OCI-LY1 (cell line): Measurements from ENCODE around the gene RGS16.
A peak's percentile ranks its signal among the peaks of the same experiment; 100 is the strongest.

ENCODE experiments used
- H2AFZ ChIP-seq: fragments of 200-600 bp; sonication (generic), shearing (Covaris generic); 2 replicates; pipeline ENCODE4 v1.6.0; 2014; ENCODE audit warnings: antibody characterized with exemption, mild to moderate bottlenecking, low read length
- H3F3A ChIP-seq: fragments of 200-600 bp; sonication (generic), shearing (Covaris generic); 2 replicates; pipeline ENCODE4 v1.6.0; 2014; ENCODE audit warnings: mild to moderate bottlenecking, antibody characterized with exemption, low read length, moderate library complexity; ENCODE audit not compliant: insufficient read depth
- H3K27ac ChIP-seq: fragments of 200-600 bp; sonication (generic); 2 replicates; pipeline ENCODE4 v1.5.1; 2014; ENCODE audit warnings: low read length, mixed run types, mild to moderate bottlenecking, low read depth; ENCODE audit not compliant: poor library complexity, severe bottlenecking
- H3K27me3 ChIP-seq: fragments of 200-600 bp; sonication (generic); 2 replicates; pipeline ENCODE4 v1.6.0; 2014; ENCODE audit warnings: antibody characterized with exemption, mild to moderate bottlenecking, low read length, moderate library complexity; ENCODE audit not compliant: insufficient read depth
- H3K36me3 ChIP-seq: fragments of 200-600 bp; sonication (generic); 2 replicates; pipeline ENCODE4 v1.6.1; 2014; ENCODE audit warnings: mild to moderate bottlenecking, antibody characterized with exemption, low read length, moderate library complexity, mixed read lengths; ENCODE audit not compliant: insufficient read depth
- H3K4me1 ChIP-seq: fragments of 200-600 bp; sonication (generic); 2 replicates; pipeline ENCODE4 v1.5.1; 2014; ENCODE audit warnings: mild to moderate bottlenecking, low read length, moderate library complexity; ENCODE audit not compliant: insufficient read depth, severe bottlenecking
- H3K4me2 ChIP-seq: fragments of 200-600 bp; sonication (generic), shearing (Covaris generic); 2 replicates; pipeline ENCODE4 v1.6.1; 2014; ENCODE audit warnings: low read length
- H3K4me3 ChIP-seq: fragments of 200-600 bp; sonication (generic); 2 replicates; pipeline ENCODE4 v1.5.1; 2014; ENCODE audit warnings: low read length, low read depth, mild to moderate bottlenecking, mixed read lengths; ENCODE audit not compliant: poor library complexity, severe bottlenecking
- H3K79me2 ChIP-seq: fragments of 200-600 bp; shearing (Covaris generic); 2 replicates; pipeline ENCODE4 v1.6.1; 2016; ENCODE audit warnings: mixed run types, low read length, mixed read lengths; ENCODE audit not compliant: insufficient read depth
- H3K9ac ChIP-seq: fragments of 200-600 bp; sonication (generic), shearing (Covaris generic); 2 replicates; pipeline ENCODE4 v1.6.1; 2014; ENCODE audit warnings: mild to moderate bottlenecking, low read length, mixed read lengths
- H3K9me2 ChIP-seq: fragments of 200-600 bp; sonication (generic), shearing (Covaris generic); 2 replicates; pipeline ENCODE4 v1.6.1; 2014; ENCODE audit warnings: low read depth, mild to moderate bottlenecking, low read length, mixed read lengths
- H3K9me3 ChIP-seq: fragments of 200-600 bp; shearing (Covaris generic); 2 replicates; pipeline ENCODE4 v1.6.1; 2014; ENCODE audit warnings: low read length, mixed read lengths
- H4K20me1 ChIP-seq: fragments of 200-600 bp; sonication (generic), shearing (Covaris generic); 2 replicates; pipeline ENCODE4 v1.6.0; 2016; ENCODE audit warnings: mild to moderate bottlenecking, low read length; ENCODE audit not compliant: insufficient read depth
- EZH2 ChIP-seq: fragments of 200-600 bp; sonication (generic), shearing (Covaris generic); IDR thresholded peaks from 2 replicates; pipeline ENCODE4 v1.8.0; 2017; ENCODE audit warnings: borderline replicate concordance, mixed run types, mild to moderate bottlenecking, antibody characterized with exemption, low read length, moderate library complexity, mixed read lengths
- TF ChIP-seq, protein P1 (sequence below): fragments of 200-600 bp; sonication (generic), shearing (Covaris generic); IDR thresholded peaks from 2 replicates; pipeline ENCODE4 v1.5.1; 2017; ENCODE audit warnings: mild to moderate bottlenecking, antibody characterized with exemption, low read length, moderate library complexity, mixed read lengths

Gene RGS16

DNA sequence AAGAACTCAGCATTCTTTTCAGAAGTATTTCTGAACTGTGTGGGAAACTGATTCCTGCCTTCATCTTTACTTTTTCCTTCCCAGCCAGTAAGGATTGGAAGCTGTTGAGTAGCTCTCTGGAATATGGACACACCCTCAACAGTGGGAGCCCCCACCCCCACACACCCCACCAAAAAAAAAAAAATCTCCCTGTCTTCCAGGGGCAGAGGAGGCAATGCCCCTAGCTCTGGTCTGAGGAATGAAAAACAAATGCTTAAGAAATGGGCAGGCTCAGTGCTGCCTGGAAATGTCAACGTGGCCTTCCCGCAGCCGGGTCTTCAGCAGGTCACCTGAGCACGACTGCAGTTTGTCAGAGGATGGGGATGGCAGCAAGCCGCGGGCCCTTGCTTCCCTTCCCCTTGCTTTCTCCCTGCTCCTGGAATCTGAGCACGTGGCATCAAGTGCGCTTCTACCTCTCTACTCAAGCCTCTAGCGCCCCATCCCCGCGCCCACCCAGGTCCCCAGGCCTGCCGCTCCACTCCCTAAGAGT, 479 bp downstream of the RGS16 start:
- no peaks in the 10 kb centered on the region for H3K79me2 ChIP-seq
- peak overlapping the region; percentile 16 for H3K27ac ChIP-seq
- H4K20me1 ChIP-seq, result no peaks in the 10 kb centered on the region
- TF ChIP-seq EZH2, result no peak
- TF ChIP-seq, protein P1, sequence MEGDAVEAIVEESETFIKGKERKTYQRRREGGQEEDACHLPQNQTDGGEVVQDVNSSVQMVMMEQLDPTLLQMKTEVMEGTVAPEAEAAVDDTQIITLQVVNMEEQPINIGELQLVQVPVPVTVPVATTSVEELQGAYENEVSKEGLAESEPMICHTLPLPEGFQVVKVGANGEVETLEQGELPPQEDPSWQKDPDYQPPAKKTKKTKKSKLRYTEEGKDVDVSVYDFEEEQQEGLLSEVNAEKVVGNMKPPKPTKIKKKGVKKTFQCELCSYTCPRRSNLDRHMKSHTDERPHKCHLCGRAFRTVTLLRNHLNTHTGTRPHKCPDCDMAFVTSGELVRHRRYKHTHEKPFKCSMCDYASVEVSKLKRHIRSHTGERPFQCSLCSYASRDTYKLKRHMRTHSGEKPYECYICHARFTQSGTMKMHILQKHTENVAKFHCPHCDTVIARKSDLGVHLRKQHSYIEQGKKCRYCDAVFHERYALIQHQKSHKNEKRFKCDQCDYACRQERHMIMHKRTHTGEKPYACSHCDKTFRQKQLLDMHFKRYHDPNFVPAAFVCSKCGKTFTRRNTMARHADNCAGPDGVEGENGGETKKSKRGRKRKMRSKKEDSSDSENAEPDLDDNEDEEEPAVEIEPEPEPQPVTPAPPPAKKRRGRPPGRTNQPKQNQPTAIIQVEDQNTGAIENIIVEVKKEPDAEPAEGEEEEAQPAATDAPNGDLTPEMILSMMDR, result no peak
- no peaks in the 10 kb centered on the region for H3K27me3 ChIP-seq
- peak overlapping the region; percentile 69 for H3K4me2 ChIP-seq
- H3K4me3 ChIP-seq, result peak overlapping the region; percentile 73
- no peak overlapping the region for H2AFZ ChIP-seq
- peaks cover 44% of the 10 kb centered on the region for H3K36me3 ChIP-seq
- H3F3A ChIP-seq, result no peaks in the 10 kb centered on the region
- H3K4me1 ChIP-seq, result peaks cover 40% of the 10 kb centered on the region
- no peaks in the 10 kb centered on the region for H3K9me3 ChIP-seq
- H3K9ac ChIP-seq, result peak overlapping the region; percentile 68
- no peaks in the 10 kb centered on the region for H3K9me2 ChIP-seq

DNA sequence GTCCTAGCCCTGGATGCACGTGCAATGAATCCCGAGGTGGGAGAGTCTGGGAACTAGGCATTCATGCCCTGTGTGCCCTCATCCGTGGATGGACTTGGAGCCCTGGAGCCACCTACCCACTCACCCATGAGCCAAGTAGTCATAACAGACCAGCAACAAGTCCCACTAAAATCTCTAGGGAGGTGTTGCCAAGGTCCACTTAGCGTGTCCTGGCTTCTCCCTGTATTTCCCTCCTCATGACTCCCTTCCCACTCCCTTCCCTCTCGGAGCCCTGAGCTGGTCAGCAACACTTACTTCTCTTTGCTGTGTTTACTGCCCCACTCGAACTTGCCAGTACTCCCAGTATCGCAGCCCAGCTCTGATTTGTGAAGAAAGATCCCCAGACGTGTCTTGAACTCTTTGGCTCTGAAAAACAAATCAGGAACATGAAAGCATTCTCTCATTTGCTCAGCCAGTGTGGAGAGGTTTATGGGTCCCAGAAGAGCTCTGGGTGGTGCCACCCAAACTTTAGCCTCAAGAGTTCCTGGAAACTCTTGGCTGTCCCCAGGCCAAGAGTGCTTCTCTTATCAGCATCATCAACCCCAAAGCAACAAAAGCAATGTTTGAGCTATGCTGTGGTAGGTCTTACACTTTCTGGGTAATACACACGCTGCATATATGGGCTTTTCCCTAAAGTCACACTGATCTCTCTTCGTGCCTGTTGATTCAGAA, 1.1 kb downstream of the RGS16 start:
- Histone ChIP-seq H3K79me2 (no peaks in the 10 kb centered on the region), H3K4me3 (peak overlapping the region; percentile 73), H3K36me3 (peaks cover 46% of the 10 kb centered on the region), H3F3A (no peaks in the 10 kb centered on the region), H3K9me2 (no peaks in the 10 kb centered on the region), H2AFZ (no peak overlapping the region), H3K9me3 (no peaks in the 10 kb centered on the region), H3K4me2 (peak overlapping the region; percentile 69), H3K27ac (peak overlapping the region; percentile 16), H3K27me3 (no peaks in the 10 kb centered on the region), H3K9ac (peak overlapping the region; percentile 68), H4K20me1 (no peaks in the 10 kb centered on the region), H3K4me1 (peaks cover 40% of the 10 kb centered on the region)
- TF ChIP-seq, protein P1, result no peak
- no peak for TF ChIP-seq EZH2

DNA sequence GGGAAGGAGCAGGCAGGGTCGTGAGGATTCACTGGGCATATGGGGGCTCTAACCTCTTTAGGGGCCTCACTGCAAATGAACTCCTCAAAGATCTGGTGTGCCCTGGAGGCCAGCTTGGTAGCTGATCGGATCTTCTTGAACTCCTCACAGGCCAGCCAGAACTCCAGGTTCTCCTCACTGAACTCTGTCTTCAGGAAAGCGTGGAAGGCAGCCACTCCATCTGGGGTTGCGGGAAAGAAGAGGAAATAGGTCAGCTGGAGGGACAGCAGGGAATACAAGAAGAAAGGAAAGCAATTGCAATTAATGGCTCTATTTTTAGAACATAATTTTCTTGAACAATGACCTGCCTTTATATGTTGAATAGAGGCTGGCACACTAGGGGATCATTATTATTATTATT, 2.3 kb downstream of the RGS16 start:
- Histone ChIP-seq H3K9ac (peak overlapping the region; percentile 37; the same call in 1 of the 2 replicates), H3K79me2 (no peaks in the 10 kb centered on the region), H3K36me3 (peaks cover 46% of the 10 kb centered on the region), H3K27ac (peak overlapping the region; percentile 40), H2AFZ (no peak overlapping the region), H3F3A (no peaks in the 10 kb centered on the region), H3K9me2 (no peaks in the 10 kb centered on the region), H3K9me3 (no peaks in the 10 kb centered on the region), H3K27me3 (no peaks in the 10 kb centered on the region), H4K20me1 (no peaks in the 10 kb centered on the region), H3K4me2 (peak overlapping the region; percentile 69), H3K4me1 (peaks cover 40% of the 10 kb centered on the region), H3K4me3 (peak overlapping the region; percentile 73)
- TF ChIP-seq EZH2, result no peak
- TF ChIP-seq, protein P1, result no peak
